Ecto neural progenitor cell (in vitro differentiated cells): ENCODE measurements around the gene GFM1.

Source experiments
- DNase-seq: peaks from one replicate; pipeline ENCODE4 v3.0.0-alpha.2; 2018; ENCODE audit warnings: low spot score

Gene GFM1

DNA sequence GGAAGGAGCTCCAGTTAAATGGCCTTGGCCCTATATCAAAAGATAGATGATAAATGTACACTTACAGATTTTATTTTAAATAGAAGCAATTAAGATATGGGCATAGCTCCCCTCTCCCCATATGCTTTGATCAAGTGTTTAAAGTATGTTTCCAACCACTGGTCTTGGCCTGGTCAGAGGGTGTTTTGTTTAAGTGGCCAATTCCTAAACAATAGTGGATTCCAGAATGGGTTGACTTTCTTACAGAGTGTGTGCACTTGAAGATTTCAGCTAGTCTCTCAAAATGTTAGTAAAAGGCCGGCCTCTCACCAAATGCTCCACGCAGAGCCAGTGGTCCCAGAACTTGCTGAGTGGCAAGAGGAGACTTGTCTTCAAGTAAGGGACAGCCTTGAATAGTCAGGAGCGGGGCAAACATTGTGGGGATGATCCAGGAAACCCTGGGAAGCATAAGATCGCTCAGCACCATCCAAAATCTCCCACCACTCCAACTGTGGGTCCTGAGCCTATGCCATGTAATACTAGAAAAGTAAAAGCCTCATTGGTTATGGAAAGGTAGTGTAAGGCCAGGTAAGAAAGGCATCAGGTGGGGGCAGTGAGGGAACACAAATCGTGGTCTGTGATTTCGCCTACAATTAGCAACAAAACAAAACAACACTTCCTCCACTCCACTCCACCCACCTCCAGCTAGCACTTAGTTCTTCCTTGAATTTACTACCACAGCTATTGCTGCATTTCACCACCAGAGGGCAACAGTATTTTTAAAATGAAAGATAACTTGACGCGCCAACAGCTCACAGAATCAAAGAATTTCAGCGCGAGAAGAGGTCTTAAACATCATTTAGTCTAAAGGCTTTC, 83.1 kb downstream of the GFM1 start:
- DNase-seq: no peak

DNA sequence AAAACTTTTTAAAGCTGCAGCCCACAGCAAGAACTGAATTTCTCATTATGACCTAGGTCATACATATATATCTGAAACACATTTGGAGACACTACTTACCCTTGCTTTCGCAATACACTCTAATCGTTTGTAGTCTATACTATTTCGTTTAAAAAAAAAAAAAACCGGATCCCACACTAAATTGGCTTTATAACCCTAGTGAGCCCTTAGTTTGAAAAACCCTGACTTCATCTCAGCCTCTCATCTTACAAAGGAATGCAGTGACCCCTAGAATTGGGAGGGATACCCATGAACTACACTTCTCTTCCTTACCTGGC, 83.7 kb downstream of the GFM1 start:
- no peak for DNase-seq

DNA sequence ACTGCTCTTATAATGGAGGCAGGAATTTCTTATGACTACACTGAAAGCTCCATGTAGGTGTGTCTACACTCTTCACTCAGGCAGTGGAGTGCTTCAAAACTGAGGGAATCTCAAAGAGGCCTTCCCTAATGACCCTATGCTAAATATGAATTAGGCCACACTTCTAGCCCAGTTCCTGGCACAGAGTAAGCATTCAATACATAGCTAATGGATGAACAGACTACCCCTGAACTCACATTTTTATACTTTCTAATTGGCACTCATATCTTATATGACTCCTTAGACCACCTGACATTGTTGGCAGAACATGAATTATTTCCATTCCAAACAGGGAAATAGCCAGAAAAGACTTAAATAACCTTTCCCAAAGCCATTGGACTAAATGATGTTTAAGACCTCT, 84.5 kb downstream of the GFM1 start:
- DNase-seq: no peak

DNA sequence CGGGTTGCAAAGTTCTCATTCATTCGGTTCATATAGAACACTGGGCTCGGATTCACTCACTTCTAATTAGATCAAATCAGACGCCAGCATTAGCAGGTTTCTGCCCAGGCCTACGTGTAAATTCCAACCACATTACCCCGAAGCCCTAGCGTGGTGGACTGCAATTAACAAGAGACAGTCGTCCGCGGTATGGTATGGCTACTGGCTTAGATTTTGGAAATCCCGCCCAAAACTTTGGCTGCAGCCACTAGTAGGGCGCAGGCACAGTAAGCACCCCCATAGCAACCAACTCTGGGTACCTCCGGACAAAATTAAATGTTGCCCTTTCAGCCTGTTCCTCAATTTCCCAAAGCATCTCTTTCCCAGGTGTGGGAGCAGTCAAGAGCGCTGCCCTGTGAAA, 87.2 kb downstream of the GFM1 start:
- DNase-seq: no peak

DNA sequence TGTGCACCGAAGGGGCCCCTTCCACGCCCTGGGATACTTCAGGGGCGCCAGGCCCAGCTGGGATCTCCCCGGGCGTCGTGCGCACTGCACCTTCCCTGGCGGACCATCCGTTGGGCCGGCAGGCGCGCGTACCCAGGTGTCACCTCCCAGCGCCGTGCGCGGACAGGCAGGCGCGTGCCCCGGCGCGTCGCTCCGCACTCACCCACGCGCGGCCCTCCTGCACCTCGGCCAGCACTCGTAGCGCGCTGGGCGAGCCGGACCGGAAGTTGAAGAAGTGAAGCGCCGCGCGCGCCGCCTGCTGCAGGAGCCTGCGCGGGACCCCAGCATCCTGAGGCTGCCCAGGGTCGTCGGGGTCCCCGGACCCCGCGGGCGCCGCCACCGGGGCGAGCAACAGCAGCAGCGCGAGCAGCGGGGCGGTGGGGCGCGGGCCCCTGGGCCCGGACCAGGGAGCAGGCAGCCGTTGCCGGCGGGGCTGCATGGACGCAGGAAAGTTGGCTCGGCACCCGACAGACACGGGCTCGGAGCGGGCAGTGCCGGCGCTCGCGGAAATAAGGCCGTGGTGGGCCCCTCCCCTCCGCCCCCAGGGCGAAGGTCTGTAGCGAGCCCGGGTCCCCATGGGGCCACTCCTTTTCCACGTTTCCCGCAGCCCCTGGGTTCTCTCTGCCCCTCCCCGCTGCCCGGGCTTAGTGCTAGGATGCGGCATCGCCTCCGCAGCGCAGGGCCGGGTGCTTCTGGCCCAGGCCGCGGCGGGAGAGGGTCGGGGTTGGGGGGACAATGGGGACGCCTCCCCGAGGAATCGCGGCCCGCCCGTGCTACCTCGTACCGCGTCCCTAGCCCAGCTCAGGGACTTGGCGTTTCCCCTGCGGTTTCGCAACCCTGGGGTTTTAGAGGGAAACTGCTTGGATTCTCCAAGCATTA, 87.9 kb downstream of the GFM1 start, which contains the start of gene RARRES1:
Gene RARRES1 (minus strand): TSS at position 520 of the 918 bp plus-strand sequence. CDS start 42 bp downstream, at position 478.
- DNase-seq: peak; percentile 79

DNA sequence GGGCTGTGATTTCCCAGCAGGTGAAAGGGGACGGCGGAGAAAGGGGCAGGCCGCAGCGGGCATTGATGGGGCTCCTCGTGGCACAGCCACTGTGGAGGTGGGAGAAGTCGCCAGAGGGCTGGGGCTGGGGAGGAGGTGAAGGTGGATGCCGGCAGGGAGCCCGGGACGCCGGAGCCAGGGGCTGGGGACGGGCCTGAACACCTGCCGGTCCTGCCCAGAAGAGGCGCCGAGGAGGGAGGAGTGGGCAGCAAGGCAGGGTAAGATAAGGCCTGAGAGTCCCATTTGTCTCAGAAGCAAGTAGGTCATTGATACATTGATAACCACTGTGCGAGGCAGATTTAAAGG, 88.5 kb downstream of the GFM1 start:
- DNase-seq: peak; percentile 55

DNA sequence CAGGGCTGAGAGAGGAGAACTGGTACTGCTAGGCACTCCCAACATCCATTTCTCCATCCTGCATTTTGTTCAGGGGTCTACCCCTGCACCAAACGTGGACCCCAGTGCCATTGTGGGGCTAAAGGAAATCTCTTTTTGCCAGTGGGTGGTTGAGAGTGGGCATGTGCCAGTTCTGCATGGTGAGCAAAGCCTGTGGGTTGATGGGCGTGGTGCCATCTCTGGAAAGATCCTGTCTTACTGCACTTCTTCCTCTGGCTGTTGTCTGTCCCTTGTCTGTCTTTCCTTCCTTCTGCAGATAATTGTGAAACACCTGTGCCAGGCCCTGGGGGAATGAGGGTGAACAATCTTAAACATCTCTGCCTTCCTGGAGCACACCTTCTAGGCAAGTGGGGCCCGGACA, 89.3 kb downstream of the GFM1 start:
- DNase-seq: no peak

DNA sequence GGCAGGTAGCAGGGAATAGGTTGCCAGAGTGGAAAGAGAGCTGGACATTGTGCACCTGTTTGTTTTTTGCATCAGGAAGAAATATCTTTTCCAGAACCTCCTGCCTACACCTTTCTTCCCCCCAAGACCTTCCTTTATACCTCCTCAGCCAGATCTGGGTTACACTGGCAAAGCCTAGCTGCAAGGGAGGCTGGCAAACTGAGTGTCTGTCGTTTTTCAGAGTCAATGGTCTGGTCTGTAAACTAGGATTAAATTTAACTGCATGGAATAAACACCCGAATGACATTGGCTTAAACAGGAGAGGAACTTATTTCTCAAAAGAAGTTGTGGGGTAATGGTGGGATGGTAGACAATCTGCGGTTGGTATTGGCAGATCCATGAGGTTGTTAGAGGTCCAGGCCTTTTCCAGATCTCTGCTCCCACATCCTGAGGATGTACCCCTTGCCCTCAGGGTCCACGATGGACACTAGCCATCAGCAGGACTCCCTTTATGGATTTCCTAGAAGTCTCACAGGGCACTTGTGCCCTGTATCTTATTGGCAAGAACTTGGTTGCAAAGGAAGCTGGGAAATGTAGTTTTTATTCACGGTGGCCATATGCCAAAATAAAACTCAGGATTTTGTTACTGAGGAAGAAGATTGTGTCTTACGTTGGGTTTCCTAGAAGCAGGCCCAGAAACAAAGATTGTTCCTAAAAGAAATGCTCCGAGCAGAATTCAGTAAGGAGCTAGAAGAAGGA, 91.1 kb downstream of the GFM1 start:
- no peak for DNase-seq

DNA sequence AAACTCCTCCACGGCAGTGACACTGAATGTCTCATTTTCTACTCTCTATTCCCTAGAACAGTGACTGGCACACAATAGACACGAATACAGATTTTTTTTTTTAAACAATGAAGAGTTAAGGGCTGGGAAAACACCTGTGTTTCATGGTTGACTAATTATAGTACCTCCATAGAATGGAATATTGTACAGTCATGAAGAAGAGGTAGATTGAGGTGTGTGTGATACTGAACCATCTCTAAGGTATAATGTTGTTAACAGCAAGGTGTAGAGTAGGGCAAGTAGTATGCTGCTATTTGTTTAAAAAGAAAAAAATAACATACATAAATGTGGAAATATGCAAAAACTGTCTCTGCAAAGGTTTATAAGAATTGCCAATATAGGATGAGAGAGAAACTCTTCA, 93.1 kb downstream of the GFM1 start:
- DNase-seq: no peak

DNA sequence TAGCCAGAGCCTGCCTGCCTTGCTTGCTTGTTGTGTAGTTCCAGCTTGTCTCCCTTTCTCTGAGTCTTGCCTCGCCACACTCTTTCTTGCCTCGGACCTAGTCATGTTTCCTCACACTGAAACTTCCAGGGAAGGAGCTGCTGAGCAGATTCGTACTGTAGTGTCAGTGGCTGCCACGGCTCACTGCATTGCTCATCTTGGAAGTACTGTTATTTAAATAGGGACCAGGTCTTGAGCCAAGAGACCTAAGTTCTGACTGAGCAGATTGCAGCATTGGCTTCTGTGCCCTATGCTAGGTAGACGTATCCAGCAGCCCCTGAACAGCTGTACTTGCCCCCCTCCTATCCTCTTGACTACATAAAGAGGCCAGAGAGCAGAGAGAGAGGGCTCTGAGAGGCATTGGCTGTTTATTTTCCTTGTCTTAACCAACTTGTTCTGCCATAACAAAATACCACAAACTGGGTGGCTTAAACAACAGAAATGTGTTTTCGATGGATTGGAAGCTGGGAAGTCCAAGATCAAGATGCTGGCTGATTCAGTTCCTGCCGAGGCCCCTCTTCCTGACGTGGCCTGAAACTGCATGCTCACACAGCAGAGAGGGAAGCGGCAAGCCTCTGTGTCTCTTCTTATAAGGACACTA, 93.8 kb downstream of the GFM1 start:
- DNase-seq: no peak

DNA sequence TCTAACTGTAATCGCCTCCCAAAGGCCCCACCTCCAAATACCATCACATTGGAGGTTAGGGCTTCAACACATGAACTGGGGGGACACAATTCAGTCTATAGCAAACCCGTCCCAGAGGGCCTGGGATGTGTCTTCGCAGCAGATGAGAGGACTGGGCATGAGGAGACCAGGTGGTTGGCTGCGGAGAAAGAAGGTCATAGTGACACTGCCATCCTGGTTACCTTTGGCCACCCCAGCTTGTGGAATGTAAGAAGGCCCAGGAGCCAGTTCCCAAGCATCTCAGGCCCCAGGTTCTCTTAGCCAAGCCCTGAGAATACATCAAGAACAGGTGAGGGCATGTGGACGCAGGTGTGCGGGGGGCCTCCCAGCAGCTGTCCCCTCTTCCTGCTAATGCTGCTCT, 94.3 kb downstream of the GFM1 start:
- no peak for DNase-seq

DNA sequence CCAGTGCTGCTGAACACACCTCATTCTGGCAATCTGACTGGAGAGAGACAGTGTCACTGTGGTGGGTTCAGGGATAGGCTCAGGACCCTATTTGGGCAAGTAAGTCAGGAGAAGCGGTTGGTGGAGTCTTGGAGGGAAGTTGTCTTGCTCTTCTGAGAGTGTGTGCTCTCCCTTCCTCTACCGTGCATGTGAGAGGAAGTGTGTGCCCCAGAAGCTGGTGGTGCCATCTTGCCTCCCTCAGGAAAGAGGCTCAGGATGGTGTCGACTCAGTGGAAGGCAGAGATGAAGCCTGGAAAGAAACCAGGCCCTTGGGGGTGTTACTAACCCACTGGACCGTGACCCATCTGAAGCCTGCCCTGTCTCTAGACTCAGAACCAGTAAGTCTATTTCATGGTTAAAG, 94.8 kb downstream of the GFM1 start:
- DNase-seq: no peak

DNA sequence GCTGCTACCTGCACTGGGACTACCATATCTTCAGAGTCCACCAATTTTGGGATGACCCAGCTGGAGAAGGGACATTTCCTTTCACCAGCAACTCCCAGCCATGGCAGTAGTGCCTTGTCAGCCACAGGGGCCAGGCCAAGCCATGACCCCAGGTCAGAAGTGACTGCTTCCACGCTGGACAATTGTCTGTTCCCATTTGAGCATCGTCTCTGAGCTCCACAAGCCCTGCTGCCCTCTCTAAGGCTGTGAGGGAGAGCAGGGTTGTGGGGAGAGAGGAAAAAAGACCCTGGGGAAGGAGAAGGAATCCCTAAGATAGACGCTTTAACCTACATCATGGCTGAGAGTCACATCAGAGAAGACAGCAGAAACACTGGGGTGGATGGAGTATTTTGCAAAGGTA, 95.3 kb downstream of the GFM1 start:
- no peak for DNase-seq
